ENCODE data around the gene ADCY6.
"Not testable (repeated sequence)": the region's sequence is repeated elsewhere in the genome, so short reads cannot be mapped to it uniquely, and the experiment has no call there.

The ADCY6 gene

GRCh38 chr12:48750215-48750614, 38.7 kb downstream of the ADCY6 start:
- no peak for DNase-seq (ENCODE audit: low spot score)

GRCh38 chr12:48744251-48745008, 44.5 kb downstream of the ADCY6 start:
- no peak for DNase-seq (ENCODE audit: low spot score)

GRCh38 chr12:48739618-48740269, 49.1 kb downstream of the ADCY6 start:
- no peak for DNase-seq (ENCODE audit: low spot score)

- DNase-seq (ENCODE audit: low spot score) = no peak
Measured at GRCh38 chr12:48736456-48736855, 52.4 kb downstream of the ADCY6 start.

- DNase-seq (ENCODE audit: low spot score) = no peak
Measured at GRCh38 chr12:48728807-48729206, 60.1 kb downstream of the ADCY6 start.

GRCh38 chr12:48720737-48721136, 68.2 kb downstream of the ADCY6 start:
- DNase-seq (ENCODE audit: low spot score) = not testable (repeated sequence)

GRCh38 chr12:48720171-48720570, 68.7 kb downstream of the ADCY6 start:
- DNase-seq (ENCODE audit: low spot score) = not testable (repeated sequence)

- DNase-seq (ENCODE audit: low spot score) = not testable (repeated sequence)
Measured at GRCh38 chr12:48719002-48719401, 69.9 kb downstream of the ADCY6 start.

GRCh38 chr12:48717252-48717695, 71.6 kb downstream of the ADCY6 start:
- DNase-seq (ENCODE audit: low spot score) = no peak

- peak; percentile 100 for DNase-seq (ENCODE audit: low spot score)
Measured at GRCh38 chr12:48716493-48717251, 72.2 kb downstream of the ADCY6 start, which contains the start of gene CCNT1. CCNT1 (minus strand) TSS chr12:48716707; CDS start chr12:48716675, 32 bp downstream.

Measured in ecto neural progenitor cell (in vitro differentiated cells).